GM19023 (cell line): ENCODE measurements around the gene RASL10A.
"Not testable (repeated sequence)": the region's sequence is repeated elsewhere in the genome, so short reads cannot be mapped to it uniquely, and the experiment has no call there.

Experiments
- ATAC-seq: cut with Tn5 transposase; IDR thresholded peaks from one replicate; pipeline ENCODE4 v1.9.1; 2021; ENCODE audit warnings: mild to moderate bottlenecking, moderate library complexity; ENCODE audit not compliant: unreplicated experiment

The RASL10A gene

GRCh38 chr22:29315286-29316140, at the start of gene RASL10A:
TSS of gene RASL10A (minus strand) at chr22:29315697. CDS start at chr22:29315246, 451 bp downstream.
- no peak for ATAC-seq

- no peak for ATAC-seq
These were observed 44.0 kb upstream of the RASL10A start for GRCh38 chr22:29359469-29359868.

GRCh38 chr22:29357193-29357890, 41.8 kb upstream of the RASL10A start:
- ATAC-seq = not testable (repeated sequence)

- no peak for ATAC-seq
These were observed 38.4 kb upstream of the RASL10A start for GRCh38 chr22:29353860-29354259.

- no peak for ATAC-seq
These were observed 37.8 kb upstream of the RASL10A start for GRCh38 chr22:29353286-29353685.

GRCh38 chr22:29352778-29353177, 37.3 kb upstream of the RASL10A start:
- no peak for ATAC-seq

- ATAC-seq = no peak
These were observed 36.4 kb upstream of the RASL10A start for GRCh38 chr22:29351891-29352290.

- ATAC-seq = no peak
These were observed 35.5 kb upstream of the RASL10A start for GRCh38 chr22:29351042-29351441.

- no peak for ATAC-seq
These were observed 33.5 kb upstream of the RASL10A start for GRCh38 chr22:29348956-29349355.

- ATAC-seq = no peak
These were observed 32.5 kb upstream of the RASL10A start for GRCh38 chr22:29348041-29348440.

- ATAC-seq = no peak
These were observed 31.2 kb upstream of the RASL10A start for GRCh38 chr22:29346659-29347058.

GRCh38 chr22:29345932-29346331, 30.4 kb upstream of the RASL10A start:
- ATAC-seq = no peak

GRCh38 chr22:29344889-29345288, 29.4 kb upstream of the RASL10A start:
- ATAC-seq = not testable (repeated sequence)

- ATAC-seq = no peak
These were observed 28.6 kb upstream of the RASL10A start for GRCh38 chr22:29344137-29344536.

- no peak for ATAC-seq
These were observed 27.9 kb upstream of the RASL10A start for GRCh38 chr22:29343313-29343805.

- ATAC-seq = no peak
These were observed 27.2 kb upstream of the RASL10A start for GRCh38 chr22:29342577-29343312.

GRCh38 chr22:29342177-29342576, 26.7 kb upstream of the RASL10A start:
- no peak for ATAC-seq

- no peak for ATAC-seq
These were observed 26.3 kb upstream of the RASL10A start for GRCh38 chr22:29341849-29342127.

- ATAC-seq = no peak
These were observed 25.8 kb upstream of the RASL10A start for GRCh38 chr22:29341056-29341848.

- no peak for ATAC-seq
These were observed 25.1 kb upstream of the RASL10A start for GRCh38 chr22:29340566-29340965.
